ENCODE data around the gene SCN1B.
"Not testable (repeated sequence)": the region's sequence is repeated elsewhere in the genome, so short reads cannot be mapped to it uniquely, and the experiment has no call there.

The SCN1B gene

DNA sequence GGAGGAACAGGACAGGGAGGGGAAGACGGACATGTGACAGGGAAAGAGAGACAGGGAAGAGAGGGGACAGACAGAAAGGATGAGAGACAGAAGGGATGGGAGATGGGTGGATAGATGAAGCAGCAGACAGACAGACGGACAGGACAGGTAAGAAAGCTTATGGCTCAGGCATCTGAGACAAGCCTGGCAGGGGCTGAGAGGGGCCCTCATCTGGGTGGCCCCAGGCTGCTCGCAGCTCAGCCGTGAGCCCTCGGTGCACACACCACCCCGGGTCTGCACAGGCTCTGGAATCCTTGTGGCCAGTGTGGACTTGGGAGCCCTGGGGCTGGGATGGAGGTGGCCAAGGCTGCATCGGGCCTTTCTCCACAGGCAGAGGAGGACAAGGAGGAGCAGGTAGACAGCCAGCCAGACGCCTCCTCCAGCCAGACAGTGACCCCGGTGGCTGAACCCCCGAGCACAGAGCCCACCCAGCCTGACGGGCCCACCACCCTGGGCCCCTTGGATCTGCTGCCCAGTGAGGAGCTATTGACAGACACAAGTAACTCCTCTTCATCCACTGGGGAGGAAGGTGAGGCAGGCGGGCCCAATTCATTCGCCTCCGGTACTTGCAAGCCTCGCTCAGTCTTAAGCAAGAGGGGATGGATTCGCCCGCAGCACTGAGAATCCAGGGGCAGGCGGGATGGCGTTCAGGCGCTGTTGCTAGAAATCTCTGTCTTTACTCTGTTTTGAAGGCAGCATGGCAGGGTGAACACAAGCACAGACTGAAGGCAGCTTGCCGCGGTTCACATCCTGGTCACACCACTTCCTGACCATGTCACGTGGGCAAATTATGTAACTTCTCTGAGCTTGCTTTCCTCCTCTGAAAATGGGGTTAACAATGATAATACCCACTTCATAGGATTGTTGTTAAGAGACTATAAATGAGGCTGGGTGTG is 16.2 kb upstream of the SCN1B start:
- TF ChIP-seq, protein P1, sequence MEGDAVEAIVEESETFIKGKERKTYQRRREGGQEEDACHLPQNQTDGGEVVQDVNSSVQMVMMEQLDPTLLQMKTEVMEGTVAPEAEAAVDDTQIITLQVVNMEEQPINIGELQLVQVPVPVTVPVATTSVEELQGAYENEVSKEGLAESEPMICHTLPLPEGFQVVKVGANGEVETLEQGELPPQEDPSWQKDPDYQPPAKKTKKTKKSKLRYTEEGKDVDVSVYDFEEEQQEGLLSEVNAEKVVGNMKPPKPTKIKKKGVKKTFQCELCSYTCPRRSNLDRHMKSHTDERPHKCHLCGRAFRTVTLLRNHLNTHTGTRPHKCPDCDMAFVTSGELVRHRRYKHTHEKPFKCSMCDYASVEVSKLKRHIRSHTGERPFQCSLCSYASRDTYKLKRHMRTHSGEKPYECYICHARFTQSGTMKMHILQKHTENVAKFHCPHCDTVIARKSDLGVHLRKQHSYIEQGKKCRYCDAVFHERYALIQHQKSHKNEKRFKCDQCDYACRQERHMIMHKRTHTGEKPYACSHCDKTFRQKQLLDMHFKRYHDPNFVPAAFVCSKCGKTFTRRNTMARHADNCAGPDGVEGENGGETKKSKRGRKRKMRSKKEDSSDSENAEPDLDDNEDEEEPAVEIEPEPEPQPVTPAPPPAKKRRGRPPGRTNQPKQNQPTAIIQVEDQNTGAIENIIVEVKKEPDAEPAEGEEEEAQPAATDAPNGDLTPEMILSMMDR (IDR thresholded peaks at IDR 0.05; ENCODE audit: low read length, missing control alignments): no peak
- no peak for DNase-seq (ENCODE audit: low read depth)
- H3K4me3 ChIP-seq (replicated peaks; ENCODE audit: low read depth, low read length): no peak overlapping the region

DNA sequence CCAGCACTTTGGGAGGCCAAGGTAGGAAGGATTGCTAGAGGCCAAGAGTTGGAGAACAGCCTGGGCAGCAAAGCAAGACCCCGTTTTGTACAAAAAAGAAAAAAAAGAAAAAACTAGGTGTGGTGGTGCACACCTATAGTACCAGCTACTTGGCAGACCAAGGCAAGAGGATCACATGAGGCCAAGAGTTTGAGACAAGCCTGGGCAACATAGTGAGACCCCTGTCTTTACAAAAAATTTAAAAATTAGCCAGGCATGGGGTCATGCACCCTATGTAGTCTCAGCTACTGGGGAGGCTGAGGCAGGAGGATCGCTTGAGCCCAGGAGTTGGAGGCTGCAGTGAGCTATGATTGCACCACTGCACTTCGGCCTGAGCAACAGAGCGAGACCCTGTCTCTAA is 15.5 kb upstream of the SCN1B start:
- not testable (repeated sequence) for H3K4me3 ChIP-seq (replicated peaks; ENCODE audit: low read depth, low read length); DNase-seq (ENCODE audit: low read depth)

DNA sequence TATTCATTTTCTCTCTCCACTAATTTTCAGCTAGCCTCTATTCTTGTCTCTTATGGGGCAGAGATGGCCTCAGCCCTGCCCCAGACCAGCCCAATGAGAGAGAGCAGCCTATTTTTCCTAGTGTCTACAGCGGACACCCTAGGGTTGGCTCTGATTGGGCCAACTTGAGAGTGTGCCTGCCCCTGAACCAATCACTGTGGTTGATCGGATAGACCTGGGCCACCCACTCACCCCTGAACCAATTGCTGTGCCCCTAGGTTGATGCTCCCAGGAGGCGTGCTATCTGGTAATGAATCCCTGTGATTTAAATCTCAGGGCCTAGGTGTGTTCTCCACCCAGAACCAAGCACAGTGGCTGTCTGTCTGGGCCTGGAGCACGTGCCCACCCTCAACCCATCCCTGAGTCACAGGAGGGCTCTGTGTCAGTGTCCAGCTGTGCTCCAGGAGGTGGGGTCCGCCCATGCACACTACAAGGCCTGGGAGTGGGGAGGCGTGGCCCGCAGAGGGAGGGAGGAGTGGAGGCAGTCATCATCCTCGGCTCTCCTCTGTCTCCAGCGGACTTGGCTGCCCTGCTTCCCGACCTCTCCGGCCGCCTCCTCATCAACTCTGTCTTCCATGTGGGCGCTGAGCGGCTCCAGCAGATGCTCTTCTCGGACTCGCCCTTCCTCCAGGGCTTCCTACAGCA is 14.9 kb upstream of the SCN1B start:
- DNase-seq (ENCODE audit: low read depth): no peak
- TF ChIP-seq, protein P1 (IDR thresholded peaks at IDR 0.05; ENCODE audit: low read length, missing control alignments): no peak
- no peak overlapping the region for H3K4me3 ChIP-seq (replicated peaks; ENCODE audit: low read depth, low read length)

- H3K4me3 ChIP-seq (replicated peaks; ENCODE audit: low read depth, low read length): no peak overlapping the region
- no peak for DNase-seq (ENCODE audit: low read depth)
- TF ChIP-seq, protein P1 (IDR thresholded peaks at IDR 0.05; ENCODE audit: low read length, missing control alignments): no peak
Measured at GRCh38 chr19:35015954-35016351, 14.3 kb upstream of the SCN1B start.

DNA sequence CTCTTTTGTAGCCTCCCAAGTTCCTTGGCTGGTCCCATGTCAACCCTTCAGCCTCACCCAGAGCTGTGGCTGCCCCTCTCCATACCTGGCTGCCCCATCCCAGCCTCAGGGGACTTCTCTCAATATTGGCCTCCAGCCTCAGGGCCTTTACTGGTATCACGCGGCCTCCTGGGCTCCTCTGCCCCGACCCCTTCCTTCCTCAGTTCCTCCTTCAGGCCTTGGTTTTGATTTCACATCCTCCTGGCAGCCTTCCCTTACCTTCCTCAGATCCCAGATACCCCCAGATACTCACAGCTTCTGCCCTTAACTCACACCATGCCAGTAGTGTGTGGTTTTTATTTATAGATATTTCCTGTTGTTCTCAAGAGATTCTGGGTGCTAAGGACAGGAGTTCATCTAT is 12.8 kb upstream of the SCN1B start:
- no peak for DNase-seq (ENCODE audit: low read depth)
- H3K4me3 ChIP-seq (replicated peaks; ENCODE audit: low read depth, low read length): no peak overlapping the region
- TF ChIP-seq, protein P1 (IDR thresholded peaks at IDR 0.05; ENCODE audit: low read length, missing control alignments): no peak

GRCh38 chr19:35018379-35018778 is 11.9 kb upstream of the SCN1B start:
- TF ChIP-seq, protein P1 (IDR thresholded peaks at IDR 0.05; ENCODE audit: low read length, missing control alignments): no peak
- DNase-seq (ENCODE audit: low read depth): no peak
- no peak overlapping the region for H3K4me3 ChIP-seq (replicated peaks; ENCODE audit: low read depth, low read length)

DNA sequence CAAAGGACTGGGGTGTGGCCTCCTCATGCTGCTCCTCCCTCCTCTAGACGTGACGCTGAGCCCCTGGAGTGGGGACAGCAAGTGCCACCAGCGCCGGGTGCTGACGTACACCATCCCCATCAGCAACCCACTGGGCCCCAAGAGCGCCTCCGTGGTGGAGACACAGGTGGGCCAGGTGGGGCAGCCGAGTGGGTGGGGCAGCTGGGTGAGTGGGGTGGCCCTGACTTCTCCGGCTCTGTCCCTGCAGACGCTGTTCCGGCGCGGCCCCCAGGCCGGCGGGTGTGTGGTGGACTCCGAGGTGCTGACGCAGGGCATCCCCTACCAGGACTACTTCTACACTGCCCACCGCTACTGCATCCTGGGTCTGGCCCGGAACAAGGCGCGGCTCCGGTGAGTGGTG is 11.1 kb upstream of the SCN1B start:
- no peak overlapping the region for H3K4me3 ChIP-seq (replicated peaks; ENCODE audit: low read depth, low read length)
- DNase-seq (ENCODE audit: low read depth): no peak
- TF ChIP-seq, protein P1 (IDR thresholded peaks at IDR 0.05; ENCODE audit: low read length, missing control alignments): no peak
